Measurements from ENCODE around the gene MAGI2. TPM values are rescaled to one million over a fixed set of nuclear protein-coding genes. Genes with fewer than 3 reads are reported as not detected.

The MAGI2 gene
- total and polyA plus RNA-seq, 8 donors = 6.1 to 9.2 (median 7.1) TPM

DNA sequence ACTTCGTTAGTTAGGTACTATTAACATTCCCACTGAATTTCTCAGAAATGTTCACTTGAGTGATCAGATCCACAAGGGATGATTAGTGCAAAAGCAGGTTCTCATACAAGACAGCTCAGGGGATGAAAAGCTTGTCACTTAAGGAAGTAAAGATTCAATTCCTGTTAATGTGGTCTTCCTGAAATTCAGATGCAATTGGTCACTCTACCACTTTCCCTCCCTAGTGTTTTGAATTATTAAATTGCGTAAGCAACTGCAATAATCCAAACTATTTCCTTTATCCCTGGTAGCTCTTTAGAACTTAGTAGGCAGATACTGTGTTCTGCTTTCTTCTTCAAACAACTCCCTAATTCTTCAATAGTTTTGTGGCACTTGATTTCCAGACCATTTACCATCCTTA is 121.4 kb downstream of the MAGI2 start:
- TF ChIP-seq, protein P1, sequence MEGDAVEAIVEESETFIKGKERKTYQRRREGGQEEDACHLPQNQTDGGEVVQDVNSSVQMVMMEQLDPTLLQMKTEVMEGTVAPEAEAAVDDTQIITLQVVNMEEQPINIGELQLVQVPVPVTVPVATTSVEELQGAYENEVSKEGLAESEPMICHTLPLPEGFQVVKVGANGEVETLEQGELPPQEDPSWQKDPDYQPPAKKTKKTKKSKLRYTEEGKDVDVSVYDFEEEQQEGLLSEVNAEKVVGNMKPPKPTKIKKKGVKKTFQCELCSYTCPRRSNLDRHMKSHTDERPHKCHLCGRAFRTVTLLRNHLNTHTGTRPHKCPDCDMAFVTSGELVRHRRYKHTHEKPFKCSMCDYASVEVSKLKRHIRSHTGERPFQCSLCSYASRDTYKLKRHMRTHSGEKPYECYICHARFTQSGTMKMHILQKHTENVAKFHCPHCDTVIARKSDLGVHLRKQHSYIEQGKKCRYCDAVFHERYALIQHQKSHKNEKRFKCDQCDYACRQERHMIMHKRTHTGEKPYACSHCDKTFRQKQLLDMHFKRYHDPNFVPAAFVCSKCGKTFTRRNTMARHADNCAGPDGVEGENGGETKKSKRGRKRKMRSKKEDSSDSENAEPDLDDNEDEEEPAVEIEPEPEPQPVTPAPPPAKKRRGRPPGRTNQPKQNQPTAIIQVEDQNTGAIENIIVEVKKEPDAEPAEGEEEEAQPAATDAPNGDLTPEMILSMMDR (IDR thresholded peaks at IDR 0.05) = no peak
- Histone ChIP-seq H3K36me3 (no peaks in the 10 kb centered on the region), H3K27ac (no peak overlapping the region), H3K27me3 (no peaks in the 10 kb centered on the region), H3K4me1 (no peaks in the 10 kb centered on the region), H3K9me3 (no peaks in the 10 kb centered on the region), H3K4me3 (no peak overlapping the region)
- intact Hi-C loops (cut with DNase I) = no loop called here
- ATAC-seq = no peak
- DNase-seq = no peak

DNA sequence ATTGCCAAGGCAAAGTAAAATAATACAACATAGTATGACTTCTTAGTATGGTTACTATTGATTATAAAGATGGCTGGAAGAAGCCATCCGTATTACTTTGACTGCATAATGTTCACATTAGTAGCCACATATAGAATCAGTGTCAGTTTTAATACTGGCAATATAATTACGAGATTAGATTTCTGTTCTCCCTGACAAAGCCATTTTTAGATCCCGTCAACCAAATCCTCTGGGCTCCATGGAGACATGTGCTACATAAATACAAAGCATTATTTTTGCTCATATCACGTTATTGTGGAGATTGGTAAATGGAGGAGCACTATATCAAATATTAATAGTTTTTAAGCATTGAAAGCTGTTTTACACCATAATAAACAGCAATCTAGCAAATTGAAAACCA is 124.0 kb downstream of the MAGI2 start:
- no peaks in the 10 kb centered on the region for H3K4me1 ChIP-seq
- no peak overlapping the region for H3K27ac ChIP-seq
- no peak for DNase-seq
- H3K4me3 ChIP-seq = no peak overlapping the region
- intact Hi-C loops (cut with DNase I) = no loop called here
- TF ChIP-seq, protein P1 (IDR thresholded peaks at IDR 0.05) = no peak
- H3K27me3 ChIP-seq = no peaks in the 10 kb centered on the region
- H3K36me3 ChIP-seq = no peaks in the 10 kb centered on the region
- no peaks in the 10 kb centered on the region for H3K9me3 ChIP-seq
- ATAC-seq = no peak

DNA sequence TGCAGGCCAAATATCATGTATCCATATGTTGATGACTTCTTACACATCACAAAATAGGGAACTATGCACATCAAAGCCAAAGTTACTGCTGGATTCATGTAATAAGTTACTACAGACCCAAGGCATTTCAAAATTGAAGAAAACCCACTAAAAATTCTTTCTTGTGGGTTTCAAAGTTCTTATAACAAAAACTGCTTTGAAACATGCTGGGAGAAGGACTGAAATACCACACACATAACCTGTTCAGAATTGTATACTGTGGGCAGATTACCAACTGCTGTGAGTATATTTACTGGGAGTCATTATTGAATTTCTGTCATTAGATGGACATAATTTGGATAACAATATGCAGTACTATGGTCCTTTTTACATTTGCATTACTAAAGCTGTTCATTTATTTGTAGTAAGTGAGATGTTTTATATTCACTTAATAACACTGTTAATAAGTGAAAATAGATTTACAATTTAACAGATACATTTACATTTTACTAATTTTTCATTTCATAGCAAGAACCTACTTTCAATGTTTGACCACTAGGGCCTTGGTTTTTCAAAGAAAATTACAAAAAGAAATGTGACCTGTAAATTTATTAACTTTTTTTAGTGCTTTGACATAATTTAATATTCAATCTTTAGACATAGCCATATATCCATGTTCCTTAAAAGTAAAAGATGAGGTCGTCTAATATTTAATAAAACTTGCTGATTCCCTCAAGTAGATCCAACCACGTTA is 132.6 kb downstream of the MAGI2 start:
- DNase-seq (no peak), ATAC-seq (no peak)
- Histone ChIP-seq H3K36me3 (no peaks in the 10 kb centered on the region), H3K27ac (no peak overlapping the region), H3K4me1 (no peaks in the 10 kb centered on the region), H3K4me3 (no peak overlapping the region), H3K9me3 (no peaks in the 10 kb centered on the region), H3K27me3 (no peaks in the 10 kb centered on the region)
- TF ChIP-seq, protein P1 (IDR thresholded peaks at IDR 0.05) = no peak
- intact Hi-C loops (cut with DNase I) = no loop called here

DNA sequence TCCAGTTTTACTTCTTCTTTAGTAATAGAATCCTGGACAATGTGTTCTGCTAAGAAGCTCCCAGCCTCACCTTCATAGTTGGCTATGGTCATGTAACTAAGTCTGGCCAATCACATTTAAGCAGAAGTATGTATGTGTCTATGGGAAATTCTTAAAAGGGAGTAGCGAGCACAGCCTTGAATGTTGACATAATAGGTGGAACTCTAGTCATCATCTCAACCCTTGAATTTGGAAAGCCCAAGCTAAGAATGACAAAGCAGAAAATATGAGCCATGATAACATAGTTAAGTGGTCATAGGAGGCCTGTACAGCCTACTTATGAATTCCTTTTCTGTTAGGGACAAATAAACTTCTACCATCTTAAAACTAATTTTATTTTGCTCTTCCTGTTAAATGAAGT is 134.1 kb downstream of the MAGI2 start:
- H3K36me3 ChIP-seq = no peaks in the 10 kb centered on the region
- H3K27ac ChIP-seq = no peak overlapping the region
- intact Hi-C loops (cut with DNase I) = no loop called here
- peak; percentile 71 for ATAC-seq
- H3K4me1 ChIP-seq = no peaks in the 10 kb centered on the region
- H3K27me3 ChIP-seq = no peaks in the 10 kb centered on the region
- H3K4me3 ChIP-seq = no peak overlapping the region
- H3K9me3 ChIP-seq = no peaks in the 10 kb centered on the region
- TF ChIP-seq, protein P1 (IDR thresholded peaks at IDR 0.05) = no peak
- DNase-seq = no peak

DNA sequence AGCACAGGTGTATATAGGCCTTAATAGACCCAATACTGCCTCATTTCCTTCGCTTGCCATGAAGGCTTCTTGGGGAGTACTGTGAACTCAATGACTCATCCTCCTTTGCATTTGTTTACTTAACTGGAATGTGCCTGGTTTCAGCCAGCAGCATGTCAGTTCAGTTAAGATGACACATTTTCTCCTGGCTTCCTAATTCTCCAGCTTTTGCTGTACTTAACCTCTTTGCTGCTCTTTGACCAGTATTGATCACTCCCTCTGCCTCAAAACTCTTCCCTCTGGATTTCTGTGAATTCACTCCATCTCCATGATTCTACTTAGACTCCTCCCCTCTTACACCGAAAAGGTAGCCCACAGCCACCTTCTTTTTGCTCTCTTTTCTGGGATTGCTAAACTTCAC is 135.7 kb downstream of the MAGI2 start:
- intact Hi-C loops (cut with DNase I) = no loop called here
- H3K4me1 ChIP-seq = no peaks in the 10 kb centered on the region
- TF ChIP-seq, protein P1 (IDR thresholded peaks at IDR 0.05) = no peak
- no peaks in the 10 kb centered on the region for H3K9me3 ChIP-seq
- peak; percentile 73 for ATAC-seq
- H3K27me3 ChIP-seq = no peaks in the 10 kb centered on the region
- H3K27ac ChIP-seq = no peak overlapping the region
- H3K36me3 ChIP-seq = no peaks in the 10 kb centered on the region
- no peak overlapping the region for H3K4me3 ChIP-seq
- DNase-seq = no peak

Measured in left lung (tissue), 10 donors.